ENCODE data around the gene JAK2.

GRCh38 chr9:5144217-5144616 lies 159.1 kb downstream of the JAK2 start:
- TF ChIP-seq CTCF (IDR thresholded peaks at IDR 0.05; ENCODE audit: insufficient read depth, low read length, poor library complexity, severe bottlenecking) (no peak), EZH2phosphoT487 (conservative IDR thresholded peaks at IDR 0.05; ENCODE audit: low read length) (no peak)
